ENCODE measurements around the gene TRIM10.

TRIM10 gene

DNA sequence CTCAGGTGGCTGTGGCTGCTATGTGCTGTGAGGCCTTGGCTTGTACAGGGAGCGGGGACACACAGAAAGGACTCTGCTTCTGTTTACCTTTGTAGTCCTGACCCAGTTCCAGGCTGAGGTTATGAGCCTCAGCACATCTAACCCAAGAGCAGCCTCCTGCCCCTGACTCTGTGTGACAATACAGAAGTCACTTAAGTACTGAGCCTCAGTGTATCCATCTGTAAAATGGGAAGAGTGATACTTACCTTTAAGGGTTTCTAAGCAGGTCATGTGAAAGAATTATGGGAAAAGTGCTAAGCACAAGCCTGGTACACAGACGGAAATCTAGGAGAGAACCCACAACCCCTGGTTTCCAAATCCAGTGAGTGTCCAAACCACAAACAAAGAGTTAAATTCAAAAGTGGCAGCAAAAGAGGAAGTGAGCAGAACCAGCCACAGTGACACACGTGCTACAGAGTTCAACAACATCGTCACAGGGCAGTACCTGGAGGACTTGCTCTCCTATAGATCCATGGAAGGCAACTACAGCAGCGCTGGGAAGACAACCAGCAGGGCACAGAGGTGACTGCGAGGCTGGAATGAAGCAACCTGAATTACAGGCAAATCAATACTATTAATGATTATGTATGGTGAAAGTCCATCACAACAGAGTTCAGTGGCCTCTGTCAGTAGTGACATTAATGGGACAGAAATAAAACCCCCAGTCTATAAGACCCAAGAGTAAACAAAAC lies 39.7 kb upstream of the TRIM10 start:
- no peak for DNase-seq (ENCODE audit: extremely low read depth, low read depth)
- TF ChIP-seq, protein P1, sequence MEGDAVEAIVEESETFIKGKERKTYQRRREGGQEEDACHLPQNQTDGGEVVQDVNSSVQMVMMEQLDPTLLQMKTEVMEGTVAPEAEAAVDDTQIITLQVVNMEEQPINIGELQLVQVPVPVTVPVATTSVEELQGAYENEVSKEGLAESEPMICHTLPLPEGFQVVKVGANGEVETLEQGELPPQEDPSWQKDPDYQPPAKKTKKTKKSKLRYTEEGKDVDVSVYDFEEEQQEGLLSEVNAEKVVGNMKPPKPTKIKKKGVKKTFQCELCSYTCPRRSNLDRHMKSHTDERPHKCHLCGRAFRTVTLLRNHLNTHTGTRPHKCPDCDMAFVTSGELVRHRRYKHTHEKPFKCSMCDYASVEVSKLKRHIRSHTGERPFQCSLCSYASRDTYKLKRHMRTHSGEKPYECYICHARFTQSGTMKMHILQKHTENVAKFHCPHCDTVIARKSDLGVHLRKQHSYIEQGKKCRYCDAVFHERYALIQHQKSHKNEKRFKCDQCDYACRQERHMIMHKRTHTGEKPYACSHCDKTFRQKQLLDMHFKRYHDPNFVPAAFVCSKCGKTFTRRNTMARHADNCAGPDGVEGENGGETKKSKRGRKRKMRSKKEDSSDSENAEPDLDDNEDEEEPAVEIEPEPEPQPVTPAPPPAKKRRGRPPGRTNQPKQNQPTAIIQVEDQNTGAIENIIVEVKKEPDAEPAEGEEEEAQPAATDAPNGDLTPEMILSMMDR (IDR thresholded peaks at IDR 0.05; ENCODE audit: low read depth, low read length), result no peak

DNA sequence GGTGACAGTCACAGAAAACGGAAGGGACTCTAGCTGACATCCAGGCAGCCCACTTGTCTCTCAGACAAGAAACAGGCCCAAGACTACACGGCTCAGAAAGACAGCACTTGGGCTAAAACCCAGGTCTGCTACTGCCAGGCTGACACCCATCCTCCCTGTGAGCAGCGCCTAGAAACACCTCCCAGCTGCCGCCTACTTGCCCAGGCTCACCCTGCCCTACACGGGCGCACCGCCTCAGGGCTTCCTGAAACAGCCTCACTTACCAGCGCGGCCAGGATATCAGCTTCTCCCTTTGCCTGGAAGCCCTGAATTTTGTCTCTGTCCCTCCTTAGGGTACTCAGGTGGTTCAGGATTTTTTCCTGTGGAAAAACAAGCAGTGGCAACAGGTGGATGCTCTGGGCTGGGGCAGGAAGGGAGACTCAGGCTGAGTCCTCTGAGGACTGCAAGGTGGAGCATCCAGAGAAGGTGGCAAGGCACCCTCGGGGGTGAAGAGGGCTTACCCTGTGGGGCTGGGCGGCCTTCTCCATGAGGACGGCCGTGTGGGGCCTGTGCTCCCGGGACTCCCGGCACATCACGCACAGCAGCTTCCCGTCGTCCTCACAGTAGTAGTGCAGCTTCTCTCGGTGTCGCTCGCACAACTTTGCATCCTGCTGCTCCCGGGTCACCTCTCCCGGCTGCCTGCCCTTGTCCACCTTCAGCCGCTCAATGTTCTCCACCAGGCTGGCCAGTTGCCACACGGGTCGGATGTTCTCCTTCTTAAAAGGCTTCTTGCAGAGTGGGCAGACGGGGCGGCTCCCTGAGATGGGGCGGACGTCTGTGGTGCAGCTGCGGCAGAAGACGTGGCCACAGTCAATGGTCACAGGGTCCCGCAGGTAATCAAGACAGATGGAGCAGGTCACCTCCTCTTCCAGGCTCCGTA lies 37.4 kb upstream of the TRIM10 start:
- DNase-seq (ENCODE audit: extremely low read depth, low read depth), result no peak
- TF ChIP-seq, protein P1 (IDR thresholded peaks at IDR 0.05; ENCODE audit: low read depth, low read length), result no peak

DNA sequence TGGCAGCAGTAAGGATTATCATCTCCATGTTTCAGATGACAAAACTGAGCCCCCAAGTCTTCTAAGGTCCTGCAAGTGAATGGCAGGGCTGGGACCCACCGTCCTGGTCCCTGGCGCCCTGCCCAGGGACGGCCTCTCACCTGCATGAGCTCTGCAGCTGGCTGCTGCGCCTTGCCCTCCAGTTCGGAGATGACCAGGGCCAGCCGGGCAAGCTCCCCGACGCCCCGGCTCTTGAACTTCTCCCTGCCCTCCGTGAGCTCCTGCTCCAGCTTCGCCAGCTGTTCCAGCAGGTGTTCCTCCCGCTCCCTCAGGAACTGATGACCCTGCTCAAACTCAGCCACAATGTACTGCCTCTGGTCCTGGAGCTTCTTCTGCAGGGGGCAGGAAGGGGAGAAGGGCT lies 35.4 kb upstream of the TRIM10 start:
- DNase-seq (ENCODE audit: extremely low read depth, low read depth), result no peak

DNA sequence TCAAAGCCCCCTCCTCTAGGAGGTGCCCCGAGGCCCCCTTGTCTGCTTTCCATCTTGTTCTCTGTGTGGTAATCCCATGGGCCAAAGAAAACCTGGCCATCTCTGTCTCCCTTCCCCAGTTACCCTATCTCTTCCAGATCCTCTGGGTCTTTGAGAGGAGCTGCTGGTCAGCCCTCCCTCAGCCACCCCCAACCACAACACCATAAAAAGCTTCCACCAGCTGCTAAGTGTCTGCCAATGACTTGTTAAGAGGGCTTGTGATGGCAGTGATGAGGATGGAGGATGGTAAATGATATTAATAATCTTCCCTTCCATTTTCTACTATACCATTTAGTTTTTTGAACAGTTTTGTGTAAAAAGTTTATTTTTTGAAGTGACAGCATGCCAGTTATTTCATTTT lies 34.9 kb upstream of the TRIM10 start:
- DNase-seq (ENCODE audit: extremely low read depth, low read depth), result no peak
- TF ChIP-seq, protein P1 (IDR thresholded peaks at IDR 0.05; ENCODE audit: low read depth, low read length), result no peak

More for the DNA sequence above, 35.4 kb upstream of the TRIM10 start:
- TF ChIP-seq, protein P1 (IDR thresholded peaks at IDR 0.05; ENCODE audit: low read depth, low read length), result no peak

DNA sequence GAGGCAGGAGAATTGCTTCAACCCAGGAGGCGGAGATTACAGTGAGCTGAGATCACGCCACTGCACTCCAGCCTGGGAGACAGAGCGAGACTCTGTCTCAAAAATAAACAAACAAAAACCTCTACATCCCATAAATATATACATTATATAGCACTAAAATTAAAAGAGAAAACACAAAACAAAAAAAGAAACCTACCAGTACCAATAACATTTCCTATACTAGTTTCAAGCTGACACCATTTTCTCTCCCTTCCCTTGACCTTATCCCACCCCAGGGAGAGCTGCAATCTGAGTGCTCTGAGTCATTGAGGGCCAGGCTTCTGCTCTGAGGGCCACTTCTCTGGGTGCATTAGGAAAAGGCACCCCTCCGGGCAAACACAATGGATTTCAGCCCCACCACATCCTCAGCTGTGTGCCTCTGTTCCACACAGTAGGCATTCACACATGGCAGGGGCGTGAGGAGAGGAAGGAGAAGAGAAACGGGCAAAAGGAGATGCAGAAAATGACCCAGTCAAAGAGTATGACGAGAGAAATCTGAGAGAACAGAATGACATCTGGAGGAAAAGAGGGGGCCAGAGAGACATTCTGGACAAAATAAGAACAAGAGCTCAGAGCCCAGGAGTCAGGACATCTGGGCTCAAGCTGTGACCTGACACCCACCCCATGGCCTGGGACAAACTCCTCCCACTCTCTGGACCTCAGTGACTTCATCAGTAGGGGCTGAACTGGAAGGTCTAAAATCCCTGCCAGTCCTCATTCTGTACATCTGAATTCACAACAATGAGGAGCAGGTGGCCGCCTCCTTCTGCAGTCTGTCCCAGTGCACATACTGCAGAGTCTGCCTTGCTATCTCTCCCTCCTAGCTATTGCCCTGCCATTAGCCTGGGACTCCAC lies 34.0 kb upstream of the TRIM10 start:
- TF ChIP-seq, protein P1 (IDR thresholded peaks at IDR 0.05; ENCODE audit: low read depth, low read length), result no peak

DNA sequence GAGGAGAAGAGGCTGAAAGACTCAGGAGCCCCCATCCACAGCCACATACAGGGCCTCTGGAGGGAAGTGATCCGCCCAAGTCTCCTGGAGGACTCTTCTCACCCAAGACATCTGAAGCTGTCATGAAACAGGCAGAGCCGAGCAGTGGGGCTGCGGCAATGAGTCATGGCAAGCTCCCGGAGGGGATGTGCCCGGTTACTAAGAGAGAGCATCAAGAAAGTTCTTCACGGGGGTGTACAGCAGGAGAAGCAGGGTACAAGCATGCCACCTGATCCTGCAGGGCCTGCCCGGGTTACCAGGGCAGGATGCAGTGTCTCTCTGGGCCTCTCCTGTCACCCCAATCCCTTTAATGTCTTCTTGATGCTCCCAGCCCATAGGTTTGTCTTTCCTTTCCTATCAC lies 31.1 kb upstream of the TRIM10 start:
- TF ChIP-seq, protein P1 (IDR thresholded peaks at IDR 0.05; ENCODE audit: low read depth, low read length), result no peak

More for the DNA sequence above, 34.0 kb upstream of the TRIM10 start:
- no peak for DNase-seq (ENCODE audit: extremely low read depth, low read depth)

More for the DNA sequence above, 31.1 kb upstream of the TRIM10 start:
- DNase-seq (ENCODE audit: extremely low read depth, low read depth), result no peak

Measured in AG09319 (cell line).